ENCODE measurements around the gene MT1F. TPM values are rescaled to one million over a fixed set of nuclear protein-coding genes. Genes with fewer than 3 reads are reported as not detected.

The MT1F gene
- total and polyA plus RNA-seq, 9 of the 15 experiments (the other 6 are each of a cell fraction or from before 2014, with no cell fraction given), result 0.18 to 0.68 (median 0.29) TPM; not detected in 5

GRCh38 chr16:56617212-56618085, 40.3 kb upstream of the MT1F start:
- Histone ChIP-seq H3K4me2 (ENCODE audit: insufficient read depth, low read length) (no peak overlapping the region), H2AFZ (ENCODE audit: low read depth, low read length) (no peak overlapping the region), H4K20me1 (replicated peaks; ENCODE audit: control insufficient read depth, insufficient read depth, low read length) (no peaks in the 10 kb centered on the region), H3K9me1 (ENCODE audit: control insufficient read depth, insufficient read depth, low read length) (no peaks in the 10 kb centered on the region), H3K4me3 (no peak overlapping the region), H3K36me3 (ENCODE audit: control insufficient read depth, insufficient read depth, low read length) (no peaks in the 10 kb centered on the region), H3K79me2 (ENCODE audit: control insufficient read depth, insufficient read depth, low read length) (no peaks in the 10 kb centered on the region), H3K27me3 (ENCODE audit: control insufficient read depth in 2 of 2, insufficient read depth in 2 of 2, low read length in 2 of 2) (peaks cover 17 to 39% of the 10 kb centered on the region in 2 experiments), H3K9me3 (replicated peaks; ENCODE audit: control insufficient read depth, insufficient read depth, low read depth, low read length) (no peaks in the 10 kb centered on the region), H3K9ac (ENCODE audit: insufficient read depth in 1 of 2, low read depth in 2 of 2, low read length in 2 of 2) (no peak overlapping the region), H3K27ac (ENCODE audit: extremely low read depth, low read depth, low read length) (no peak overlapping the region), H3K4me1 (replicated peaks in 1 of 2; ENCODE audit: control insufficient read depth in 2 of 2, insufficient read depth in 2 of 2, low read length in 2 of 2) (peaks cover 0 to 6% of the 10 kb centered on the region in 2 experiments; a peak in 1 of 5 replicates)
- CTCF ChIA-PET (ENCODE audit: low intra/inter-chr PET ratio), result no interaction called here
- intact Hi-C loops (cut with micrococcal nuclease), result no loop called here
- POLR2A ChIA-PET, result interaction anchor here (1.2 kb wide), 1 partner anchor 9 kb away, joined by 5 read pairs; the partner anchor contains the start of gene MT2A
- BruUV-seq (replicated peaks), result no TSS peak
- WGBS (ENCODE audit: insufficient coverage, low coverage, missing lambda C conversion rate), result 4% methylated on average over 20 of the region's 41 CpGs
- in situ Hi-C loops (cut with MboI), result no loop called here
- no peak for FAIRE-seq
- ATAC-seq, result no peak
- no peak for DNase-seq (ENCODE audit: extremely low read depth in 1 of 4, low spot score in 3 of 4)
- TF ChIP-seq DIDO1 (tag; IDR thresholded peaks at IDR 0.05; ENCODE audit: low read depth) (no peak), REST (IDR thresholded peaks at IDR 0.05; ENCODE audit: borderline replicate concordance) (no peak), REST (CRISPR knock-in tag; IDR thresholded peaks at IDR 0.05; ENCODE audit: low read depth) (no peak), FOXK1 (CRISPR knock-in tag; IDR thresholded peaks at IDR 0.05; ENCODE audit: borderline replicate concordance) (no peak), CXXC5 (CRISPR knock-in tag; IDR thresholded peaks at IDR 0.05) (no peak), ZNF347 (CRISPR knock-in tag; IDR thresholded peaks at IDR 0.05; ENCODE audit: low read depth) (no peak), KDM2B (CRISPR knock-in tag; IDR thresholded peaks at IDR 0.05) (no peak), FOXK2 (conservative IDR thresholded peaks at IDR 0.05 in 1 of 2, IDR thresholded peaks at IDR 0.05 in 1 of 2; ENCODE audit: low read depth in 2 of 2) (no peak), RUNX1 (IDR thresholded peaks at IDR 0.05; ENCODE audit: low read depth) (no peak), ELF4 (CRISPR knock-in tag; IDR thresholded peaks at IDR 0.05) (no peak), TAF7 (tag; IDR thresholded peaks at IDR 0.05) (no peak)
- TF ChIP-seq, protein P1, sequence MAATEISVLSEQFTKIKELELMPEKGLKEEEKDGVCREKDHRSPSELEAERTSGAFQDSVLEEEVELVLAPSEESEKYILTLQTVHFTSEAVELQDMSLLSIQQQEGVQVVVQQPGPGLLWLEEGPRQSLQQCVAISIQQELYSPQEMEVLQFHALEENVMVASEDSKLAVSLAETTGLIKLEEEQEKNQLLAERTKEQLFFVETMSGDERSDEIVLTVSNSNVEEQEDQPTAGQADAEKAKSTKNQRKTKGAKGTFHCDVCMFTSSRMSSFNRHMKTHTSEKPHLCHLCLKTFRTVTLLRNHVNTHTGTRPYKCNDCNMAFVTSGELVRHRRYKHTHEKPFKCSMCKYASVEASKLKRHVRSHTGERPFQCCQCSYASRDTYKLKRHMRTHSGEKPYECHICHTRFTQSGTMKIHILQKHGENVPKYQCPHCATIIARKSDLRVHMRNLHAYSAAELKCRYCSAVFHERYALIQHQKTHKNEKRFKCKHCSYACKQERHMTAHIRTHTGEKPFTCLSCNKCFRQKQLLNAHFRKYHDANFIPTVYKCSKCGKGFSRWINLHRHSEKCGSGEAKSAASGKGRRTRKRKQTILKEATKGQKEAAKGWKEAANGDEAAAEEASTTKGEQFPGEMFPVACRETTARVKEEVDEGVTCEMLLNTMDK (IDR thresholded peaks at IDR 0.05; ENCODE audit: borderline replicate concordance, insufficient read depth, low read depth, low read length, poor library complexity, severe bottlenecking), result no peak
